Measurements from ENCODE around the gene MAEA.
"Not testable (repeated sequence)": the region's sequence is repeated elsewhere in the genome, so short reads cannot be mapped to it uniquely, and the experiment has no call there.

Gene MAEA

GRCh38 chr4:1370321-1371124 is 80.8 kb downstream of the MAEA start:
- no peak for DNase-seq

GRCh38 chr4:1371176-1372165 is 81.8 kb downstream of the MAEA start:
- DNase-seq, result no peak

- not testable (repeated sequence) for DNase-seq
These were observed 82.9 kb downstream of the MAEA start for GRCh38 chr4:1372576-1372975.

GRCh38 chr4:1373892-1374705 is 84.4 kb downstream of the MAEA start:
- DNase-seq, result no peak

GRCh38 chr4:1374706-1375045 is 85.0 kb downstream of the MAEA start:
- DNase-seq, result no peak

GRCh38 chr4:1375051-1375721 is 85.5 kb downstream of the MAEA start:
- DNase-seq, result no peak

GRCh38 chr4:1375761-1376322 is 86.2 kb downstream of the MAEA start:
- no peak for DNase-seq

GRCh38 chr4:1376391-1376840 is 86.7 kb downstream of the MAEA start:
- DNase-seq, result no peak

- DNase-seq, result no peak
These were observed 87.3 kb downstream of the MAEA start for GRCh38 chr4:1376841-1377605.

- DNase-seq, result no peak
These were observed 88.0 kb downstream of the MAEA start for GRCh38 chr4:1377606-1378261.

- DNase-seq, result no peak
These were observed 89.0 kb downstream of the MAEA start for GRCh38 chr4:1378559-1379231.

- no peak for DNase-seq
These were observed 89.7 kb downstream of the MAEA start for GRCh38 chr4:1379351-1379781.

- no peak for DNase-seq
These were observed 90.2 kb downstream of the MAEA start for GRCh38 chr4:1379801-1380331.

- no peak for DNase-seq
These were observed 90.9 kb downstream of the MAEA start for GRCh38 chr4:1380368-1381151.

GRCh38 chr4:1381181-1381621 is 91.5 kb downstream of the MAEA start:
- DNase-seq, result no peak

- DNase-seq, result no peak
These were observed 92.4 kb downstream of the MAEA start for GRCh38 chr4:1381944-1382541.

GRCh38 chr4:1382776-1383727 is 93.4 kb downstream of the MAEA start:
- DNase-seq, result no peak

All from SHP77 treated with DMSO at 0.1 percent for 48 hours (cell line).